ENCODE measurements around the gene SORCS2. TPM values are rescaled to one million over a fixed set of nuclear protein-coding genes. Genes with fewer than 3 reads are reported as not detected.

Gene SORCS2
- total and polyA plus RNA-seq, 3 donors from 2014 or later: 2.7 to 4.6 (median 2.9) TPM

GRCh38 chr4:7779432-7779768, 587.1 kb downstream of the SORCS2 start:
- H3K27me3 ChIP-seq: no peaks in the 10 kb centered on the region
- intact Hi-C loops (cut with DNase I; ENCODE audit: low total_unique reads): no loop called here
- no peak overlapping the region for H3K4me3 ChIP-seq
- no peaks in the 10 kb centered on the region for H3K36me3 ChIP-seq (ENCODE audit: low read depth, missing control alignments)
- peaks cover 18% of the 10 kb centered on the region for H3K4me1 ChIP-seq
- 49 to 54% methylated on average over 5 of the region's 5 CpGs for WGBS, 2 donors
- DNase-seq: peak; percentile 33
- H3K27ac ChIP-seq: no peak overlapping the region
- no peaks in the 10 kb centered on the region for H3K9me3 ChIP-seq
- TF ChIP-seq CTCF (IDR thresholded peaks at IDR 0.05) (no peak), POLR2A (IDR thresholded peaks at IDR 0.05) (no peak)

GRCh38 chr4:7780751-7781348, 588.5 kb downstream of the SORCS2 start:
- Histone ChIP-seq H3K4me1 (peaks cover 18% of the 10 kb centered on the region), H3K4me3 (no peak overlapping the region), H3K27me3 (no peaks in the 10 kb centered on the region), H3K36me3 (ENCODE audit: low read depth, missing control alignments) (no peaks in the 10 kb centered on the region), H3K27ac (peak overlapping the region in 1 of 2 donors; percentile 59), H3K9me3 (no peaks in the 10 kb centered on the region)
- DNase-seq: no peak
- 62 to 67% methylated on average over 5 of the region's 5 CpGs for WGBS, 2 donors
- TF ChIP-seq POLR2A (IDR thresholded peaks at IDR 0.05): no peak
- no peak for TF ChIP-seq CTCF (IDR thresholded peaks at IDR 0.05)
- intact Hi-C loops (cut with DNase I; ENCODE audit: low total_unique reads): no loop called here

- TF ChIP-seq CTCF (IDR thresholded peaks at IDR 0.05): no peak
- TF ChIP-seq POLR2A (IDR thresholded peaks at IDR 0.05): no peak
- Histone ChIP-seq H3K27ac (peak overlapping the region in 1 of 2 donors; percentile 59), H3K9me3 (no peaks in the 10 kb centered on the region), H3K27me3 (no peaks in the 10 kb centered on the region), H3K4me1 (peaks cover 18% of the 10 kb centered on the region), H3K4me3 (no peak overlapping the region), H3K36me3 (ENCODE audit: low read depth, missing control alignments) (no peaks in the 10 kb centered on the region)
- intact Hi-C loops (cut with DNase I; ENCODE audit: low total_unique reads): no loop called here
- 64 to 65% methylated on average over 13 of the region's 13 CpGs for WGBS, 2 donors
- no peak for DNase-seq
These were observed 589.0 kb downstream of the SORCS2 start for GRCh38 chr4:7781366-7781765.

GRCh38 chr4:7781993-7782392, 589.7 kb downstream of the SORCS2 start:
- Histone ChIP-seq H3K27me3 (no peaks in the 10 kb centered on the region), H3K4me3 (no peak overlapping the region), H3K27ac (peak overlapping the region in 1 of 2 donors; percentile 59), H3K36me3 (ENCODE audit: low read depth, missing control alignments) (no peaks in the 10 kb centered on the region), H3K4me1 (peaks cover 18% of the 10 kb centered on the region), H3K9me3 (no peaks in the 10 kb centered on the region)
- DNase-seq: no peak
- TF ChIP-seq POLR2A (IDR thresholded peaks at IDR 0.05) (no peak), CTCF (IDR thresholded peaks at IDR 0.05) (no peak)
- intact Hi-C loops (cut with DNase I; ENCODE audit: low total_unique reads): no loop called here
- WGBS, 2 donors: 77 to 83% methylated on average over 16 to 17 of the region's 17 CpGs

- Histone ChIP-seq H3K4me1 (peaks cover 18% of the 10 kb centered on the region), H3K9me3 (no peaks in the 10 kb centered on the region), H3K36me3 (ENCODE audit: low read depth, missing control alignments) (no peaks in the 10 kb centered on the region), H3K27ac (no peak overlapping the region), H3K27me3 (no peaks in the 10 kb centered on the region), H3K4me3 (no peak overlapping the region)
- DNase-seq: no peak
- intact Hi-C loops (cut with DNase I; ENCODE audit: low total_unique reads): no loop called here
- TF ChIP-seq POLR2A (IDR thresholded peaks at IDR 0.05): no peak
- TF ChIP-seq CTCF (IDR thresholded peaks at IDR 0.05): no peak
- WGBS, 2 donors: 45 to 59% methylated on average over 8 of the region's 8 CpGs
These were observed 590.4 kb downstream of the SORCS2 start for GRCh38 chr4:7782783-7783182.
